Activated CD4-positive, alpha-beta T cell treated with anti-CD3 and anti-CD28 coated beads, Interleukin-10, Interleukin-2, amounts not matched to agents 100 ng/mL and 50 ng/mL, durations not matched to agents 16 hours and 8 hours (primary cell): ENCODE results near the gene HNRNPUL2.
A peak's percentile ranks its signal among the peaks of the same experiment; 100 is the strongest.
"Not testable (repeated sequence)": the region's sequence is repeated elsewhere in the genome, so short reads cannot be mapped to it uniquely, and the experiment has no call there.

Source experiments
- DNase-seq: peaks from one replicate; pipeline ENCODE4 v3.0.0-alpha.2; 2020

HNRNPUL2 gene

GRCh38 chr11:62694455-62695167, 32.6 kb downstream of the HNRNPUL2 start:
- peak; percentile 79 for DNase-seq

GRCh38 chr11:62693624-62694023, 33.6 kb downstream of the HNRNPUL2 start:
- not testable (repeated sequence) for DNase-seq

- no peak for DNase-seq
Measured at GRCh38 chr11:62689421-62690183, 37.7 kb downstream of the HNRNPUL2 start, which contains the start of gene LRRN4CL. Gene LRRN4CL (minus strand): TSS chr11:62689530. CDS start chr11:62688508, 1,022 bp downstream.

GRCh38 chr11:62688491-62688890, 38.8 kb downstream of the HNRNPUL2 start:
- DNase-seq: no peak

GRCh38 chr11:62687508-62688396, 39.5 kb downstream of the HNRNPUL2 start:
- DNase-seq: no peak

GRCh38 chr11:62682518-62682917, 44.7 kb downstream of the HNRNPUL2 start:
- no peak for DNase-seq

- peak; percentile 71 for DNase-seq
Measured at GRCh38 chr11:62680825-62681240, 46.4 kb downstream of the HNRNPUL2 start.

- DNase-seq: peak; percentile 89
Measured at GRCh38 chr11:62678770-62679696, 48.2 kb downstream of the HNRNPUL2 start, which contains the start of gene UBXN1. Gene UBXN1 (minus strand): TSS chr11:62679073. CDS start chr11:62678923, 150 bp downstream.

- no peak for DNase-seq
Measured at GRCh38 chr11:62678433-62678769, 48.9 kb downstream of the HNRNPUL2 start.

- no peak for DNase-seq
Measured at GRCh38 chr11:62677714-62678113, 49.5 kb downstream of the HNRNPUL2 start.

- no peak for DNase-seq
Measured at GRCh38 chr11:62677156-62677555, 50.1 kb downstream of the HNRNPUL2 start.

- no peak for DNase-seq
Measured at GRCh38 chr11:62676698-62677097, 50.6 kb downstream of the HNRNPUL2 start.

- DNase-seq: not testable (repeated sequence)
Measured at GRCh38 chr11:62675415-62675814, 51.8 kb downstream of the HNRNPUL2 start.

GRCh38 chr11:62673196-62673525, 54.1 kb downstream of the HNRNPUL2 start:
- DNase-seq: no peak

- peak; percentile 97 for DNase-seq
Measured at GRCh38 chr11:62671608-62672389, 55.5 kb downstream of the HNRNPUL2 start, which contains the start of the genes LBHD1 and UQCC3. Gene LBHD1 (minus strand): TSS chr11:62672267. CDS start chr11:62670031, 2,236 bp downstream. Gene UQCC3 (plus strand): TSS chr11:62671673. CDS start chr11:62671746, 73 bp downstream.

- no peak for DNase-seq
Measured at GRCh38 chr11:62671236-62671607, 56.0 kb downstream of the HNRNPUL2 start.

GRCh38 chr11:62669420-62670161, 57.7 kb downstream of the HNRNPUL2 start:
- no peak for DNase-seq

GRCh38 chr11:62667460-62667859, 59.8 kb downstream of the HNRNPUL2 start:
- no peak for DNase-seq

- peak; percentile 39 for DNase-seq
Measured at GRCh38 chr11:62666259-62666926, 60.9 kb downstream of the HNRNPUL2 start.
